Colonic mucosa (tissue), 4 donors: ENCODE measurements around the gene DACH1. TPM values are rescaled to one million over a fixed set of nuclear protein-coding genes. Genes with fewer than 3 reads are reported as not detected.

Experiments
- DNase-seq: peaks from one replicate; pipeline ENCODE4 v3.0.0-alpha.2; 2020
- H3K27ac ChIP-seq: fragments of 200-600 bp; one replicate; pipeline ENCODE4 v1.8.0; 2021
- H3K27me3 ChIP-seq: fragments of 200-600 bp; one replicate; pipeline ENCODE4 v1.8.0; 2021
- H3K36me3 ChIP-seq: fragments of 200-600 bp; one replicate; pipeline ENCODE4 v1.8.0; 2021
- H3K4me1 ChIP-seq: fragments of 200-600 bp; one replicate; pipeline ENCODE4 v1.8.0; 2021; ENCODE audit warnings: mild to moderate bottlenecking
- H3K4me3 ChIP-seq: fragments of 200-600 bp; one replicate; pipeline ENCODE4 v1.8.0; 2021
- H3K9ac ChIP-seq, 2 donors: one replicate each; pipeline ENCODE4 v1.7.0; 2013; ENCODE audit warnings: control low read depth in 2 of 2, low read depth in 2 of 2, low read length in 2 of 2
- H3K9me3 ChIP-seq: fragments of 200-600 bp; one replicate; pipeline ENCODE4 v1.8.0; 2021
- intact Hi-C: fragments of 100-400 bp; cut with DNase I; formaldehyde crosslinking; loops from one replicate; pipeline ENCODE4 v1.14.1; 2022
- total RNA-seq, 2 donors: library from RNA; stranded (reverse); fragmentation: NEBNext Ultra II Directional in 1 of 2; extraction: Animal tissue kit (Norgen Biotek cat#: 25700) in 1 of 2; gene quantifications; one replicate each; pipeline ENCODE4 v1.2.1, GENCODE V29; 2021
- TF ChIP-seq, protein P1 (sequence below): fragments of 200-600 bp; IDR thresholded peaks from one replicate; pipeline ENCODE4 v1.8.0; 2022; ENCODE audit warnings: antibody characterized with exemption, mild to moderate bottlenecking
- donor health status: healthy.
- donor health status: DM: no; HTN: no; CAD: no.
- donor health status: DM: no; HTN: no; CAD: no.

DACH1 gene
- total RNA-seq, 2 donors from 2014 or later: 3.9 to 5.2 TPM

DNA sequence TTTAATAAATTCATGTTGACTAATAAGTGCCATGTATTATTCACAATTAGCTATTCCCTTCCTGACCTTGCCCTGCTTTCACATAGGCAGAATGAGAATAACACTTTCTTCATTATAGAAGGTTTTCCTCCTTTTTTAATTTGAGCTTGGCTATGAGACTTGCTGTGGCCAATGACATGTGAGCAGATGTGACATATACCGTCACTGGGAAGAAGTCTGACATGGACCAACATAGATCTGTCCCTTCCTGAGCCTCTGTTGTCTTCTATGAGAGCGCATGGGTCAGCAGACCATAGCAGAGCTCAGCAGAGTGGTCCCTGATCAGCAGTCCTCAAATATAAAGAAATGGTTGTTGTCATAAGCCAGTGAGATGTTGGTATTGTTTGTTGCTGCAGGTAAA, 163.9 kb downstream of the DACH1 start:
- Histone ChIP-seq H3K9me3 (no peaks in the 10 kb centered on the region), H3K27me3 (no peaks in the 10 kb centered on the region), H3K4me1 (no peaks in the 10 kb centered on the region), H3K27ac (no peak overlapping the region), H3K4me3 (no peak overlapping the region), H3K36me3 (no peaks in the 10 kb centered on the region), H3K9ac (no peak overlapping the region)
- intact Hi-C loops: no loop called here
- TF ChIP-seq, protein P1, sequence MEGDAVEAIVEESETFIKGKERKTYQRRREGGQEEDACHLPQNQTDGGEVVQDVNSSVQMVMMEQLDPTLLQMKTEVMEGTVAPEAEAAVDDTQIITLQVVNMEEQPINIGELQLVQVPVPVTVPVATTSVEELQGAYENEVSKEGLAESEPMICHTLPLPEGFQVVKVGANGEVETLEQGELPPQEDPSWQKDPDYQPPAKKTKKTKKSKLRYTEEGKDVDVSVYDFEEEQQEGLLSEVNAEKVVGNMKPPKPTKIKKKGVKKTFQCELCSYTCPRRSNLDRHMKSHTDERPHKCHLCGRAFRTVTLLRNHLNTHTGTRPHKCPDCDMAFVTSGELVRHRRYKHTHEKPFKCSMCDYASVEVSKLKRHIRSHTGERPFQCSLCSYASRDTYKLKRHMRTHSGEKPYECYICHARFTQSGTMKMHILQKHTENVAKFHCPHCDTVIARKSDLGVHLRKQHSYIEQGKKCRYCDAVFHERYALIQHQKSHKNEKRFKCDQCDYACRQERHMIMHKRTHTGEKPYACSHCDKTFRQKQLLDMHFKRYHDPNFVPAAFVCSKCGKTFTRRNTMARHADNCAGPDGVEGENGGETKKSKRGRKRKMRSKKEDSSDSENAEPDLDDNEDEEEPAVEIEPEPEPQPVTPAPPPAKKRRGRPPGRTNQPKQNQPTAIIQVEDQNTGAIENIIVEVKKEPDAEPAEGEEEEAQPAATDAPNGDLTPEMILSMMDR: no peak
- DNase-seq: no peak

DNA sequence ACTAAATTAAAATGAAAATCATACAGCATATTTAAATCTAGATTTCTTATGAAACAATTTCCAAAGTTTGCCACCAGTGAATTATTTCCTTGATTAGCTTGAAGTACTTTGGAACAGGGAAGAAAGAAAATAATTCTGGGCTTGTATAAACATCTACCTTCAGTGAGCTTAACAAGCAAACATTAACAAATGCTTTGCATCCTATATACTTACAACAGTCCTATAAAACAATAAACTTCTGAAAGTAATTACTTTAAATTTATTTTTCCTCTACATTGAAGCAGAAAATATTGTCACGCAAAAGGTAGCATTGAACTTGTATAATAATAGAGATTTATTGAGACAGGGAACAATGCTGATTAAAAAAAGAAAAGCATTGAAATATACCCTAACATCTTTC, 164.8 kb downstream of the DACH1 start:
- H3K36me3 ChIP-seq: no peaks in the 10 kb centered on the region
- H3K4me1 ChIP-seq: no peaks in the 10 kb centered on the region
- no peak overlapping the region for H3K27ac ChIP-seq
- DNase-seq: no peak
- H3K27me3 ChIP-seq: no peaks in the 10 kb centered on the region
- H3K4me3 ChIP-seq: no peak overlapping the region
- intact Hi-C loops: no loop called here
- H3K9me3 ChIP-seq: no peaks in the 10 kb centered on the region
- H3K9ac ChIP-seq: no peak overlapping the region
- TF ChIP-seq, protein P1: no peak

DNA sequence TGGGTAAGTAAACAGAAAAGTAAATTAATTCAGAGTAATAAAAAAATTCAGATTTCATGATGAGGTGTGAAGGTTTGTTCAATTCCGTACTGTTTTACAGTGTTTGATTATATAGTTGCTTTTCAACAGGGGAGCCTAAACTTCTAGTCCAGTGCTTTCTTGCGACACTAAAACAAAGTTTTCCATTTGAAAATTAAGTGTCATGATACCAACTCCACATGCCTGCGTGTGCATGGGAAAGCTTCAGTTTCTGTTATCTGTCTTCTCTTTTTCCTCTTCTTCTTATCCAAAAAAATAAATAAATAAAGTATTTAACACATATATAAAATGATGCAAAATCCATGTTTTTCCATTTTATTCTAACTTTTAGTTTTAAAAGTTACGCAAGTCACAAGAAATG, 165.3 kb downstream of the DACH1 start:
- H3K9ac ChIP-seq: no peak overlapping the region
- no peaks in the 10 kb centered on the region for H3K36me3 ChIP-seq
- H3K4me3 ChIP-seq: no peak overlapping the region
- no peak overlapping the region for H3K27ac ChIP-seq
- no peaks in the 10 kb centered on the region for H3K9me3 ChIP-seq
- no peaks in the 10 kb centered on the region for H3K27me3 ChIP-seq
- DNase-seq: no peak
- intact Hi-C loops: no loop called here
- TF ChIP-seq, protein P1: no peak
- no peaks in the 10 kb centered on the region for H3K4me1 ChIP-seq

DNA sequence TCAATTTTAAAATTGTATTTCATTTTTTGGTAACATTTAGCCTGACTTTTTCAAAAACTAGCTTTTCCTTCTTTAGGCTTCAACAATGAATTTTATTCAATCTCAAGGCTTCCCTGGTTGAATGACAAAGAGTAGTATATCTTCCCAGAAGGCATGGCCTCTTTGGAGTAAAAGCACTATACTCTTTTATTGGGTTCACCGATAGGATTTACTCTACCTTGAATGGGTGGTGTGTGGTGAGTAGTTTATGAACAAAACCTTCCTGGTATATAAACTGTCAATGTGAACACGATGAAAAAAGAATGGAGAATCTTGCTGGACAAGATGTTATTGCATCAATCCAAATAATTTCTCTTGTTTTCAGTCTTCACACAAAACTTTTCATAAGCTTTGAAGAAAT, 167.7 kb downstream of the DACH1 start:
- Histone ChIP-seq H3K9me3 (no peaks in the 10 kb centered on the region), H3K4me1 (no peaks in the 10 kb centered on the region), H3K27ac (no peak overlapping the region), H3K9ac (no peak overlapping the region), H3K4me3 (no peak overlapping the region), H3K36me3 (no peaks in the 10 kb centered on the region), H3K27me3 (no peaks in the 10 kb centered on the region)
- intact Hi-C loops: no loop called here
- TF ChIP-seq, protein P1: no peak
- no peak for DNase-seq

DNA sequence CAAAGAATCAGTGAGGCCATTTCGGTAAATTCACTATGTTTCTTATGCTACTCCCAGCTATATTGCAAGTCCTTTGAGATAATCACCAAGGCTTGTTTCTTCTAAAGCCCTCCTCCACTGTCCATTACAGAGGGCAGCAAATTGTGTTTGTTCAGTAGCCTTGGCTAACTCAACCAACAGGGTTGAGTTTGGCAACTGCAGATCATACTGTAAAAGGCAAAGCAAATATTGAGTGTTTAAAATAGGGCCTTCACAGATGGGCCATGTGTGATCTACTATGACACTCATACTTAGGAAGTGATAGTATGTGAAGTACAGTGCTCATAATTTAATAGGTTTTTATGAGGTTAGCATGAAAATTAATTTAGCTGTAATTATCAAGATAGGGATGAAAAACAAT, 171.3 kb downstream of the DACH1 start:
- Histone ChIP-seq H3K4me3 (no peak overlapping the region), H3K9ac (no peak overlapping the region), H3K9me3 (no peaks in the 10 kb centered on the region), H3K36me3 (no peaks in the 10 kb centered on the region), H3K27ac (no peak overlapping the region), H3K4me1 (no peaks in the 10 kb centered on the region), H3K27me3 (no peaks in the 10 kb centered on the region)
- intact Hi-C loops: no loop called here
- DNase-seq: no peak
- TF ChIP-seq, protein P1: no peak

DNA sequence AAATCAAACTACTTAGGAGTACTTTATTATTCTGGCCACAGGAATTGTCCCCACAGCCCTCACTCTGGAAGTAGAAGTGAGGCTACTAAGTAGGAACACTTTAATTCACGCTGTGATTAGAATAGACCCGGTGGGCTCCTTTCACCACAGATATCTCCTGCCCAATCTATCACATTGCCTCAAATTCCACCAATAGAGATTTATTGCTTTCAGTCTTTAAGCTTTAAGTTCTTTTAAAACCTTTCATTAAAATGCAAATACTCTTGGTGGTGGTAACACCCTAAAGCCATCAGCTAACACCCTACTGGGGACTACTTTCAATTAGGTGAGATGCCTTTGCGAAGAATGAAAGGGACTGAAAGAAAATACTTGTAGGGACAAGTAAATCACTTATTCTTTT, 181.9 kb downstream of the DACH1 start:
- Histone ChIP-seq H3K27ac (no peak overlapping the region), H3K4me3 (no peak overlapping the region), H3K27me3 (no peaks in the 10 kb centered on the region), H3K9me3 (no peaks in the 10 kb centered on the region), H3K9ac (no peak overlapping the region), H3K4me1 (no peaks in the 10 kb centered on the region), H3K36me3 (no peaks in the 10 kb centered on the region)
- TF ChIP-seq, protein P1: no peak
- intact Hi-C loops: no loop called here
- no peak for DNase-seq
